ENCODE data around the gene NEO1. TPM values are rescaled to one million over a fixed set of nuclear protein-coding genes. Genes with fewer than 3 reads are reported as not detected.

Gene NEO1
- total RNA-seq, 1 experiment from 2014 or later: 41.8 TPM

DNA sequence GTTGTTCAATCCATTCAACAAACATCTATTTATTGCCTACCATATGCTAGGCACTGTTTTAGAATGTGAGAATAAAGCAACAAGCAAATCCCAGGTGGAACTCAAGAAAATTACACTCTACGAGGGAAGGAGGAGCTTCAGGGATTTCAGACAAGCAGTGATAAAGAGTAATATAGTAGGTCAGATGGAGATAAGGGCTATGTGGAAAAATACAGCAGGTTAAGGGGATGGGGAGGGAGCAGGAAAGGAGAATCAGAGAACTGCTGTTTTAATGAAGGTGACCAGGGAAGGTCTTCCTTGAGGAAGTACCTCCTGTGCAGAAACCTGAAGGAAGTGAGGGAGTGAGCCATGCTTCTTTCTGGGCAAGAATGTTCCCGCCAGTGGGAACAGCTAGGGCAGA is 47.2 kb upstream of the NEO1 start:
- no peak overlapping the region for H3K4ac ChIP-seq (ENCODE audit: low read depth, low read length)
- no peak overlapping the region for H3K18ac ChIP-seq (ENCODE audit: insufficient read length, low read depth, low read length)
- H3K27me3 ChIP-seq (ENCODE audit: insufficient read depth, low read length): no peaks in the 10 kb centered on the region
- no peak overlapping the region for H3T11ph ChIP-seq (ENCODE audit: low read length)
- H3K14ac ChIP-seq (ENCODE audit: insufficient read depth, low read length): no peak overlapping the region
- no peak overlapping the region for H3K9ac ChIP-seq (ENCODE audit: extremely low read depth, insufficient read length, low read length)
- H3K4me1 Mint-ChIP-seq: peaks cover 7 to 10% of the 10 kb centered on the region in 2 experiments
- no peak overlapping the region for H4K5ac ChIP-seq (ENCODE audit: insufficient read length, low read depth, low read length)
- WGBS (ENCODE audit: extremely low coverage, insufficient read length, low lambda C conversion rate): no CpG with 5 or more reads among the region's 2 CpGs
- no peak overlapping the region for H3K4me3 Mint-ChIP-seq
- H3K79me1 ChIP-seq (ENCODE audit: insufficient read depth, low read depth, low read length, poor library complexity, severe bottlenecking): no peaks in the 10 kb centered on the region
- no peaks in the 10 kb centered on the region for H3K23me2 ChIP-seq (ENCODE audit: insufficient read length, low read depth, low read length, poor library complexity, severe bottlenecking)
- no peaks in the 10 kb centered on the region for H3K79me2 ChIP-seq (ENCODE audit: insufficient read depth, low read length)
- TF ChIP-seq, protein P1, sequence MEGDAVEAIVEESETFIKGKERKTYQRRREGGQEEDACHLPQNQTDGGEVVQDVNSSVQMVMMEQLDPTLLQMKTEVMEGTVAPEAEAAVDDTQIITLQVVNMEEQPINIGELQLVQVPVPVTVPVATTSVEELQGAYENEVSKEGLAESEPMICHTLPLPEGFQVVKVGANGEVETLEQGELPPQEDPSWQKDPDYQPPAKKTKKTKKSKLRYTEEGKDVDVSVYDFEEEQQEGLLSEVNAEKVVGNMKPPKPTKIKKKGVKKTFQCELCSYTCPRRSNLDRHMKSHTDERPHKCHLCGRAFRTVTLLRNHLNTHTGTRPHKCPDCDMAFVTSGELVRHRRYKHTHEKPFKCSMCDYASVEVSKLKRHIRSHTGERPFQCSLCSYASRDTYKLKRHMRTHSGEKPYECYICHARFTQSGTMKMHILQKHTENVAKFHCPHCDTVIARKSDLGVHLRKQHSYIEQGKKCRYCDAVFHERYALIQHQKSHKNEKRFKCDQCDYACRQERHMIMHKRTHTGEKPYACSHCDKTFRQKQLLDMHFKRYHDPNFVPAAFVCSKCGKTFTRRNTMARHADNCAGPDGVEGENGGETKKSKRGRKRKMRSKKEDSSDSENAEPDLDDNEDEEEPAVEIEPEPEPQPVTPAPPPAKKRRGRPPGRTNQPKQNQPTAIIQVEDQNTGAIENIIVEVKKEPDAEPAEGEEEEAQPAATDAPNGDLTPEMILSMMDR (conservative IDR thresholded peaks at IDR 0.05): no peak
- H3K9me3 ChIP-seq (ENCODE audit: control insufficient read depth, low read depth, low read length): no peaks in the 10 kb centered on the region
- no peak overlapping the region for H2BK5ac ChIP-seq (ENCODE audit: insufficient read length, low read length)
- H2BK120ac ChIP-seq (ENCODE audit: low read depth, low read length, poor library complexity, severe bottlenecking): no peak overlapping the region
- H3K4me2 ChIP-seq (ENCODE audit: insufficient read depth, insufficient read length, low read length): no peak overlapping the region
- H2BK15ac ChIP-seq (ENCODE audit: low read depth, low read length): no peak overlapping the region
- no peak overlapping the region for H2BK12ac ChIP-seq (ENCODE audit: insufficient read length, low read depth, low read length)
- H4K20me1 ChIP-seq (ENCODE audit: control insufficient read depth, insufficient read depth, insufficient read length): no peaks in the 10 kb centered on the region
- no peak overlapping the region for H3K27ac ChIP-seq (ENCODE audit: insufficient read length, low read depth, low read length)
- no peak overlapping the region for H2AFZ ChIP-seq (ENCODE audit: low read length)
- no peak overlapping the region for H4K8ac ChIP-seq (replicated peaks; ENCODE audit: insufficient read length, low read depth, low read length)
- no peak overlapping the region for H2AK5ac ChIP-seq (ENCODE audit: insufficient read length, low read length)
- H4K91ac ChIP-seq (ENCODE audit: insufficient read length, low read depth, low read length): no peak overlapping the region
- peaks cover 2% of the 10 kb centered on the region; the same call in 1 of the 2 replicates for H3K27me3 Mint-ChIP-seq (ENCODE audit: low read depth)
- H3K4me1 ChIP-seq (ENCODE audit: insufficient read depth, low read length): no peaks in the 10 kb centered on the region
- H3K27ac Mint-ChIP-seq: no peak overlapping the region
- DNase-seq: no peak
- no peak overlapping the region for H2BK20ac ChIP-seq (ENCODE audit: low read depth, low read length, poor library complexity, severe bottlenecking)
- no peak overlapping the region for H3K56ac ChIP-seq (ENCODE audit: insufficient read length, low read depth, low read length)
- no peaks in the 10 kb centered on the region for H3K36me3 Mint-ChIP-seq (ENCODE audit: insufficient read depth in 1 of 3, low read depth in 3 of 3)
- H3K23ac ChIP-seq (ENCODE audit: insufficient read length, low read depth, low read length): no peak overlapping the region
- H3K9me3 Mint-ChIP-seq: no peaks in the 10 kb centered on the region

Data from H9 (cell line).